ENCODE results near the gene B9D1.
A peak's percentile ranks its signal among the peaks of the same experiment; 100 is the strongest.

DNA sequence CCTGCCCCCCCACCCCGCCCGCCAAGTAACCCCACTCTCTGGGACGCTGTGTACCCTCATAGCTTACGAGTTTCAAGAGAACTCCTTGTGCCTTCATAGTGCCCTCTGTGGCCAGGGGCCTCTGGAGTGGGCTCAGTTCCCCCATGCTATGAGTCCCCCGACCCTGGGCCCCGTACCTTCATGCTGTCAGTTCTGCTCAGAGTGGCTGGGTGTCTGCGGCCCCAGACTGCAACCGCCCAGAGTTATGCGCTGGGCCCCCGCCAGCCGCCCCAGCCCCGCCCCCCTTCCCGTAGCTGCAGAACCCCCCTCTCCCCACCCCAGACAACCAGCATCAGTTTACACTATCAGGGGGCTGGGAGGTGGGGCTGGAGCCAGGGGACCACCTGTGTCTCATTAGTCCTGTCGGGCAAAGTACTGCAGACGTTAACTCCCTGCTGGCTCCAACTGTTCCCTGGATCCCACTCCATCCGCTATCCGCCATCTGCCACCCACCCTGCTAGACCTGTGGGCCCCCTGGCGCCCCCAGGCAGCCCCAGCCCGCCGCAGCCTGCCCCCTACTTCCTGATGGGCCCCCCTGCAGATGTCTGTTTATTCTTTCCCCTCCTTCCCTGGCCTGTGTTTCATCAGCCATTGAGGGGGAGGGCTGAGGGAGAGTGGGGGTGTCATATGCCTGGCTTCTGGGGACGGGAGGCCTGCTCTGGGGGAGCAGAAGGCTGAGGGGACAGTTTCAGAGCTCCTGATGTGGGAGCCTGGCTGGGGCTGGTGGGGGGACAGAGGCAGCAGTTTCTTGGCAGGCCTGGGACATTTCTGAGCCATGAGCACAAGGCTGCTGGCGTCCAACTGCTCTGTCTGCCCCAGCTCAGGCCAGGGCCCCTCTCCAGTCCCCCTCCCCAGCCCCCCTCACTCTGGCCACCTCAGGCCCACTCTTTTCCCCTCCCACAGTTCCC lies 24.7 kb upstream of the B9D1 start, which contains the start of gene MFAP4:
- TF ChIP-seq, protein P1, sequence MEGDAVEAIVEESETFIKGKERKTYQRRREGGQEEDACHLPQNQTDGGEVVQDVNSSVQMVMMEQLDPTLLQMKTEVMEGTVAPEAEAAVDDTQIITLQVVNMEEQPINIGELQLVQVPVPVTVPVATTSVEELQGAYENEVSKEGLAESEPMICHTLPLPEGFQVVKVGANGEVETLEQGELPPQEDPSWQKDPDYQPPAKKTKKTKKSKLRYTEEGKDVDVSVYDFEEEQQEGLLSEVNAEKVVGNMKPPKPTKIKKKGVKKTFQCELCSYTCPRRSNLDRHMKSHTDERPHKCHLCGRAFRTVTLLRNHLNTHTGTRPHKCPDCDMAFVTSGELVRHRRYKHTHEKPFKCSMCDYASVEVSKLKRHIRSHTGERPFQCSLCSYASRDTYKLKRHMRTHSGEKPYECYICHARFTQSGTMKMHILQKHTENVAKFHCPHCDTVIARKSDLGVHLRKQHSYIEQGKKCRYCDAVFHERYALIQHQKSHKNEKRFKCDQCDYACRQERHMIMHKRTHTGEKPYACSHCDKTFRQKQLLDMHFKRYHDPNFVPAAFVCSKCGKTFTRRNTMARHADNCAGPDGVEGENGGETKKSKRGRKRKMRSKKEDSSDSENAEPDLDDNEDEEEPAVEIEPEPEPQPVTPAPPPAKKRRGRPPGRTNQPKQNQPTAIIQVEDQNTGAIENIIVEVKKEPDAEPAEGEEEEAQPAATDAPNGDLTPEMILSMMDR (IDR thresholded peaks at IDR 0.05) = no peak
- TF ChIP-seq TEAD4 (IDR thresholded peaks at IDR 0.05; ENCODE audit: borderline replicate concordance, insufficient read depth) (peak; percentile 54; the same call in 1 of the 2 replicates), GABPA (IDR thresholded peaks at IDR 0.05; ENCODE audit: low read depth) (no peak), RXRA (IDR thresholded peaks at IDR 0.05; ENCODE audit: borderline replicate concordance, low read depth) (0 out of 2 replicates have a peak, but pooled peaks have one; percentile 34), GATA2 (CRISPR knock-in tag; IDR thresholded peaks at IDR 0.05) (peak; percentile 74), ELF1 (IDR thresholded peaks at IDR 0.05) (peak; percentile 62)

Data from SK-N-SH (cell line).